GM18867 (cell line): Measurements from ENCODE around the gene POU2AF1.

Experiments
- ATAC-seq: cut with Tn5 transposase; IDR thresholded peaks from one replicate; pipeline ENCODE4 v1.9.1; 2021; ENCODE audit warnings: mild to moderate bottlenecking, moderate library complexity; ENCODE audit not compliant: unreplicated experiment

POU2AF1 gene

GRCh38 chr11:111349191-111349695 lies 29.8 kb downstream of the POU2AF1 start:
- ATAC-seq, result peak; percentile 40

GRCh38 chr11:111348147-111348546 lies 30.9 kb downstream of the POU2AF1 start:
- ATAC-seq, result no peak

GRCh38 chr11:111347723-111348115 lies 31.4 kb downstream of the POU2AF1 start:
- ATAC-seq, result no peak

DNA sequence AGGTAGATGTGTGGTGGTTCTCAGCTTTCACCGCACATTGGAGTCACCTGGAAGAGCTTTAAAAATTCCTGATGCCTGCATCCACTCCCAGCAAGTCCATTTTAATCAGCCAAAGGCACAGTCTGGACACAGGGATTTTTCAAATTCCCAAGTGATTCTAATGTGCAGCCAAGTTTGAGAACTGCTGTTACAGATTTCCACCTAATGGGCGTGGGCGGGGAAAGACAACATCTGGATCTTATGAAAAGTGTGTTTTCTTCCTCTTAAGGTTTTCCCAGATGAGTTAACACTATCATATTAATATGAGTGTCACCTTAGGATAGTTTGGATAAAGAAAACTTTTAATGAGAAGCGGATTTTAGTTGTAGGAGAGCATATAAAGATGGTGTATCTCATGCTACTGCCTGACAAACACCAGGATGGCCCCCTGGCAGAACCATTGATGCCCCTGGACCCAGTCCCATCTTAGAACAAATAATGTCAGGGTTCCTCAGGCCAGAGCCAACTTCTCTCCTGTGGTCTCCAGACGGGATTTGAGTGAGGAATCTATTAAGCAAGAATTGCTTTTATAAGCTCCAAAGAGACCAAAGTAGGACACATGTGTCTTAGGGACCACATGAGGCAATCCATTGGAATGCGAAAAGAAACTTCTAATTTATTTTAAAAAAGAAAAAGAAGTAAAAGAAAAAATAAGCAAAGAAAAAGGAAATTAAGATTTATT lies 31.9 kb downstream of the POU2AF1 start:
- ATAC-seq, result no peak

GRCh38 chr11:111344032-111344431 lies 35.0 kb downstream of the POU2AF1 start:
- no peak for ATAC-seq

- no peak for ATAC-seq
These were observed 36.7 kb downstream of the POU2AF1 start for GRCh38 chr11:111342329-111342728.

DNA sequence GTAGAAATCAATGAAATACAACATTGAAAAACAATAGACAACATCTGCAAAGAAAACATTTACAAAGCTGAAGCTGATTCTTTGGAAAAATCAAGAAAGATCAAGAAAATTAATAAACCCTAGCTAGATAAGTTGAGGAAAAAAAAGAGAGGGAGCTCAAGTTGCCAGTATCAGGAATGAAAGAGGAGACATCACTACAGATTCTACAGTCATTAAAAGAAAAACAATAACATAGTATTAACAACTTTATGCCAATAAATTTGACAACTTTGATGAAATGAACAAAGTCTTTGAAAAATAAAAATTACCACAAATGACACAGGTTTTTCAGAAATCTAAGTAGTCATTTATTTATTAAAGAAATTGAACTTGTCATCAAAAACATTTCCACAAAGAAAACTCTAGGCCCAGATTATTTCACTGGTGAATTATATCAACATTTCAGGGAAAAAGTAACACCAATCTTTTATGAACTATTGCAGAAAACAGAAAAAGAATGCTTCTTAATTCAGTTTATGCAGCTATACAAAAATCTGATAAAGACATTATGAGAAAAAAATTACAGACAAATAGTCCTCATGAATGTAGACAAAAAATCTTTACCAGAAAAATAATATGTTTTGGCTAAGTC lies 39.2 kb downstream of the POU2AF1 start:
- no peak for ATAC-seq

DNA sequence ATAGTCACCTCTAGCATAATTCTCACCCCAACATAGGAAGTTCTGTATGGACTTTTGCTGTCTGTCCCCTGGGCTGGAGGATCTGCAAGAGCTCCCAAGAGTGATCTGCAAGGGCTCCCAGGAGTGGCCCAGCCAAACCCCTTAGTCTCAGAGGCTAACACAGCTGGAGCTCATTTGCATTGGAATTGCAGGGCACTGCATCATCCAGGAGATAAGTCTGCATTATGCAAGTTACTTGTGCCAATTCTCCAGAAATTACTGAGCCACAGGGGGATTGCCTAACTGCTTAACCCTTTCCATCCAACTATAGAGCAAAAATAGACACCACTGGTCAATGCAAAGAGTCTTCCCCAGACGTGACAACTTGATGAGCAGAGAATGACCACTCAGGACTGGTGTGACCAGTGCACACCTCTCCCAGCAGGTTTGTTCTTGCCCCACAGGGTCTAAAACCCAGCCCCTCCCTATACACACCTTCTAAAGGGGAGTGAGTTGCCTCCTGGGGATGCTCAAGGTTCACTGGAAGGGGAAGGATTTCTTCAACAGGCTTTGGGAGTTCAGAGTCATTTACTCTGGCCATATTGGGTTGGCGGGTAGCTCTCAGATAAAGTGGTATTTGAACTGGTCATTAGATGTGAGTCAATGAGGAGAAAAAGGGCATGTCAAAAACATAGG lies 42.4 kb downstream of the POU2AF1 start:
- ATAC-seq, result no peak

GRCh38 chr11:111336062-111336461 lies 43.0 kb downstream of the POU2AF1 start:
- no peak for ATAC-seq

DNA sequence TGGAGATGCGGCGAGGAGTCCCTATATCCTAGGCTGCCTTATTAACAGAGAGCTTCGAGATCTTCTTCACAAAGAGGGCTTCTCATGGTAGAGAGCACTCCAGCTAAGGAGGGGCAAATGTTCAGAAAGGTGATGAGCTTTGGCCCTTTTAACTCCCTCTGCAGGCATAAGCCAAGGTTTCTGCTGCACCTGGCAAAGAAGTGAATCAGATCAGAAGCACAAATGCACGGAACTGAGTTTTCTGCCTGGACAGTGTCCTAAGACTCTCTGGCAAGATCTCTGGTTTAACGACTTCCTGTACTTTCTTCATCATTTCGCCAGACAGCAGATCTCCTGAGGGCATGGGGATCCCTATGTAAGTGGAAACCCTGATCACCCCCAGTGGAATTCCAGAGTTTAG lies 43.5 kb downstream of the POU2AF1 start:
- ATAC-seq, result no peak

GRCh38 chr11:111334532-111335502 lies 44.3 kb downstream of the POU2AF1 start:
- no peak for ATAC-seq

GRCh38 chr11:111331711-111332479 lies 47.2 kb downstream of the POU2AF1 start:
- ATAC-seq, result no peak

- ATAC-seq, result no peak
These were observed 48.7 kb downstream of the POU2AF1 start for GRCh38 chr11:111330234-111330893.

GRCh38 chr11:111329306-111330204 lies 49.5 kb downstream of the POU2AF1 start:
- ATAC-seq, result no peak

- ATAC-seq, result no peak
These were observed 51.0 kb downstream of the POU2AF1 start for GRCh38 chr11:111327908-111328624.

DNA sequence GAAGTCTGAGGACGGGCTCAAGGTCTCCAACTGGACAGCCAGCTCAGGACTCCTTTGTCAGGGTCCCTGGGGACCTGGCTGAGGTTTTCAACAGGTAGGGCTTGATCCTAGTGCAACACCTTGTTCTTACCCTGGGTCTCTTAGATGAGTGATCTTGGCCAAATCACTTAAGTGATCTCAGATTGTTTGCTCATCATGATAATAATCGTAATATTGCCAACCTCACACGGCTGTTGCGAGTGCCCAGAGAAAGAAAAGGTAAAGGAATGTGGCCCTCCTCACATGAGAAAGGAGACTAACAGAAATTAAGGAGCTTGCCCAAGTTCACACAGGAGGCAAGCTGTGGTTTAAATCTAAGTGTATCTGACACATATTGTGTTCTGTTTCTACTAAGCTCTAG lies 52.3 kb downstream of the POU2AF1 start:
- no peak for ATAC-seq

DNA sequence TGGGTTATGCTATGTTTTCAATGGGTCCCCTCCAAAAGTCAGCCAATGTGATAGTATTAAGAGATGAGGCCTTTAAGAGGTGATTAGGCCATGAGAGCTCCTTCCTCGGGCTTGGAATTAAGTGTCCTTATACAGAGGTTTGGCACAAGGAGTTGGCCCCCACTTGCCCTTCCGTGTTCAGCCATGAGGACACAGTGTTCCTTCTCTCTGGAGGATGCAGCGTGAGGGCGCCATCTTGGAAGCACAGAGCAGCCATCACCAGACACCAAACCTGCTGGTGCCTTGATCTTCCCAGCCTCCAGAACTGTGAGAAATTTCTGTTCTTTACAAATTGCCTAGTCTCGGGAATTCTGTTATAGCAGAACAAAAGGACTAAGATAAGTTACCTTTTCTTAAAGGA lies 53.8 kb downstream of the POU2AF1 start:
- no peak for ATAC-seq

GRCh38 chr11:111324277-111324720 lies 54.8 kb downstream of the POU2AF1 start:
- ATAC-seq, result no peak
